Smooth muscle cell (in vitro differentiated cells): Measurements from ENCODE around the gene MORN3. TPM values are rescaled to one million over a fixed set of nuclear protein-coding genes. Genes with fewer than 3 reads are reported as not detected.

Experiments used
- DNase-seq: peaks from one replicate; lab custom pipeline; 2025; ENCODE audit not compliant: unreplicated experiment; lab: John Stamatoyannopoulos, UW
- H2AFZ ChIP-seq: fragments of 200-600 bp; sonication (generic); 2 replicates; pipeline ENCODE4 v1.6.0; 2016; ENCODE audit warnings: antibody characterized with exemption, low read depth, mild to moderate bottlenecking
- H3F3A ChIP-seq: fragments of 200-600 bp; sonication (generic); 2 replicates; pipeline ENCODE4 v1.6.0; 2017; ENCODE audit warnings: antibody characterized with exemption, low read depth
- H3K27ac ChIP-seq: fragments of 200-600 bp; sonication (generic); 2 replicates; pipeline ENCODE4 v1.5.1; 2016; ENCODE audit warnings: low read depth, mild to moderate bottlenecking
- H3K27me3 ChIP-seq: fragments of 200-600 bp; sonication (generic); 2 replicates; pipeline ENCODE4 v1.6.1; 2016; ENCODE audit warnings: low read depth, mild to moderate bottlenecking
- H3K36me3 ChIP-seq: fragments of 200-600 bp; sonication (generic); 2 replicates; pipeline ENCODE4 v1.5.1; 2016; ENCODE audit warnings: low read depth
- H3K4me1 ChIP-seq: fragments of 200-600 bp; sonication (generic); 2 replicates; pipeline ENCODE4 v1.5.1; 2016; ENCODE audit warnings: low read depth
- H3K4me2 ChIP-seq: fragments of 200-600 bp; sonication (generic); 2 replicates; pipeline ENCODE4 v1.6.0; 2016; ENCODE audit warnings: mild to moderate bottlenecking
- H3K4me3 ChIP-seq: fragments of 200-600 bp; sonication (generic); 2 replicates; pipeline ENCODE4 v1.5.1; 2016; ENCODE audit warnings: mild to moderate bottlenecking
- H3K79me2 ChIP-seq: fragments of 200-600 bp; sonication (generic); 2 replicates; pipeline ENCODE4 v1.6.0; 2016; ENCODE audit warnings: low read depth, mild to moderate bottlenecking
- H3K9ac ChIP-seq: fragments of 200-600 bp; sonication (generic); 2 replicates; pipeline ENCODE4 v1.6.0; 2016; ENCODE audit warnings: low read depth
- H3K9me3 ChIP-seq: fragments of 200-600 bp; sonication (generic); replicated peaks from 2 replicates; pipeline ENCODE4 v1.5.1; 2016; ENCODE audit warnings: low read depth
- H4K20me1 ChIP-seq: fragments of 200-600 bp; sonication (generic); 2 replicates; pipeline ENCODE4 v1.6.0; 2016; ENCODE audit warnings: low read depth
- CTCF ChIP-seq: fragments of 200-600 bp; sonication (generic); IDR thresholded peaks from 2 replicates; pipeline ENCODE4 v1.5.1; 2017; ENCODE audit warnings: borderline replicate concordance, mild to moderate bottlenecking, antibody characterized with exemption; ENCODE audit not compliant: insufficient read depth, poor library complexity, severe bottlenecking
- WGBS: methylation state at CpG from one replicate; pipeline ENCODE4 v1.1.7; 2016; ENCODE audit warnings: low lambda C conversion rate; 5-methylcytosine and 5-hydroxymethylcytosine counted together
- polyA plus RNA-seq: library from polyadenylated mRNA; unstranded; fragments of >200 nt; fragmentation: Nextera tagmentation; extraction: Ambion mirVana; gene quantifications from 2 replicates; pipeline ENCODE4 v1.2.1, GENCODE V29; 2016
- total RNA-seq: library from RNA; depleted of rRNA; stranded (reverse); fragments of >200 nt; gene quantifications from 2 replicates; pipeline ENCODE4 v1.2.3, GENCODE V29; 2014

The MORN3 gene
- total and polyA plus RNA-seq, 2 experiments from 2014 or later = 0.18 to 2.0 TPM

DNA sequence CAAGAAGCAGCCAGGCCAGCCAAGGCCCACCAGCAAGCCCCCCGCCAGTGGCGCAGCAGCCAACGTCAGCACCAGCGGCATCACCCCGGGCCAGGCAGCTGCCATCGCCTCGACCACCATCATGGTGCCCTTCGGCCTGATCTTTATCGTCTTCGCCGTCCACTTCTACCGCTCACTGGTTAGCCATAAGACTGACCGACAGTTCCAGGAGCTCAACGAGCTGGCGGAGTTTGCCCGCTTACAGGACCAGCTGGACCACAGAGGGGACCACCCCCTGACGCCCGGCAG is 28.2 kb downstream of the MORN3 start:
- H3K9me3 ChIP-seq = no peaks in the 10 kb centered on the region
- H3K9ac ChIP-seq = no peak overlapping the region
- H3K79me2 ChIP-seq = peaks cover 13% of the 10 kb centered on the region
- TF ChIP-seq CTCF = no peak
- no peaks in the 10 kb centered on the region for H4K20me1 ChIP-seq
- H2AFZ ChIP-seq = no peak overlapping the region
- no peak overlapping the region for H3K4me2 ChIP-seq
- no peak for DNase-seq
- no peaks in the 10 kb centered on the region for H3K27me3 ChIP-seq
- H3K4me3 ChIP-seq = no peak overlapping the region
- no peak overlapping the region for H3K27ac ChIP-seq
- no peaks in the 10 kb centered on the region for H3F3A ChIP-seq
- no peaks in the 10 kb centered on the region for H3K36me3 ChIP-seq
- 94% methylated on average over 18 of the region's 18 CpGs for WGBS
- no peaks in the 10 kb centered on the region for H3K4me1 ChIP-seq

GRCh38 chr12:121638298-121639202 is 30.9 kb downstream of the MORN3 start:
- H3F3A ChIP-seq = no peaks in the 10 kb centered on the region
- H3K36me3 ChIP-seq = no peaks in the 10 kb centered on the region
- no peaks in the 10 kb centered on the region for H3K9me3 ChIP-seq
- H3K4me1 ChIP-seq = no peaks in the 10 kb centered on the region
- H2AFZ ChIP-seq = no peak overlapping the region
- H4K20me1 ChIP-seq = no peaks in the 10 kb centered on the region
- no peak for DNase-seq
- no peak overlapping the region for H3K4me2 ChIP-seq
- H3K79me2 ChIP-seq = peaks cover 13% of the 10 kb centered on the region
- H3K4me3 ChIP-seq = no peak overlapping the region
- no peaks in the 10 kb centered on the region for H3K27me3 ChIP-seq
- H3K9ac ChIP-seq = no peak overlapping the region
- 96% methylated on average over 14 of the region's 14 CpGs for WGBS
- no peak for TF ChIP-seq CTCF
- H3K27ac ChIP-seq = no peak overlapping the region

- no peak overlapping the region for H3K9ac ChIP-seq
- WGBS = 88% methylated on average over 10 of the region's 10 CpGs
Observed at GRCh38 chr12:121637231-121637914, 32.1 kb downstream of the MORN3 start.

More at GRCh38 chr12:121637231-121637914, 32.1 kb downstream of the MORN3 start:
- Histone ChIP-seq H3K4me1 (peaks cover 10% of the 10 kb centered on the region), H3K4me2 (no peak overlapping the region), H3K79me2 (peaks cover 13% of the 10 kb centered on the region), H3F3A (no peaks in the 10 kb centered on the region), H3K9me3 (no peaks in the 10 kb centered on the region), H3K27ac (no peak overlapping the region), H3K27me3 (no peaks in the 10 kb centered on the region), H3K36me3 (no peaks in the 10 kb centered on the region), H4K20me1 (no peaks in the 10 kb centered on the region), H3K4me3 (no peak overlapping the region), H2AFZ (no peak overlapping the region)
- TF ChIP-seq CTCF = no peak
- DNase-seq = no peak
